Measurements from ENCODE around the gene ACCSL.

The ACCSL gene

DNA sequence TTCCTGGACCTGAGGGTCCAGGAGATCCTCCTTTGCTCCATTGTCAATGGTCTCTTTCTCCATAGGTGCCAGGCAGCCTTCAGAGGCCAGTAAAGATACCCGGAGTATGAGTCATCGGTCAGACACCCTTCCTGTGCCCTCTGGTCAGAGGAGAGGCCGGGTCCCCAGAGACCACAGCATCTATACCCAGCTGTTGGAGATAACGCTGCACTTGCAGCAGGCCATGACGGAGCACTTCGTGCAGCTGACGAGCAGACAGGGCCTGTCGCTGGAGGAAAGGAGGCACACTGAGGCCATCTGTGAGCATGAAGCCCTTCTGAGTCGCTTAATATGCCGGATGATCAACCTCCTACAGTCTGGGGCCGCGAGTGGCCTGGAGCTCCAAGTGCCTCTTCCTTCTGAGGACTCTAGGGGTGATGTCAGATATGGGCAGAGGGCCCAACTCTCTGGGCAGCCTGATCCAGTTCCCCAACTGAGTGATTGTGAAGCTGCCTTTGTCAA, at the start of gene ACCSL:
ACCSL (plus strand) TSS at position 51 of the 501 bp plus-strand sequence; CDS start at position 107, 56 bp downstream.
- DNase-seq, result no peak

DNA sequence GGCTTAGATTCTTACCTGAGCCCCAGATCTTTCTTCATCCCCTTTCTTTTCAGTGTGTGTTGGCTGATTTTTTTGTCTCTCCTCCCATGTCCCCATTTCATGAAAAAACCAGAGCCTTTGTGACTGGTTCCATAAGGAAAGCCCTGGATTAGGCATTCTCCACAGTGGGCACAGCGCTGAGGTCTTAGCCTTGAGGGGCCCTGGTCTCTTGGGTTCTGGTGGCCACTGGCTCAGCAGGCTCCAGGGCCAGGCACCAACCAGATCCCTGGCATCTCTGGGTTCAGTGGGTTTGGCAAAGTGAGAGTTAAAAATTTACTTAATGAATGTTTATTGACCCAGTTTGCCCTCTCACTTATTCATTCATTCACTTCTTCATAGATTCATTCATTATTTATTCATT, 49.5 kb upstream of the ACCSL start:
- no peak for DNase-seq

DNA sequence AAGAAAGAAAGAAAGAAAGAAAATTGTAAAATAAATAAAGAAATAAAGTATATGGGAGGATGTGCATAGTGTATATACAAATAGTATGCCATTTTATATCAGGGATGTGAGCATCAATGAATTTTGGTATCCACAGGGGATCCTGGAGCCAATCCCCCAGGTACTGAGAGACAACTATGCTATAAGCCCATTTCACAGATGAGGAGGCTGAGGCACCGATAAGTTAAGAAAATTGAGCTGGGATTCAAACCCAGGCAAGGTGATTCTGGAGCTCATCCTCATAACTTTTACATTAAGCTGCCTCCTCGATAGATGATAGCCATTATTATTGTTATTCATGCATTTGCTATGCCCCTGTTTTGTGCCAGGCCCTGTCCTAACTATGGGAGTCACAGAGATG, 47.0 kb upstream of the ACCSL start:
- no peak for DNase-seq

DNA sequence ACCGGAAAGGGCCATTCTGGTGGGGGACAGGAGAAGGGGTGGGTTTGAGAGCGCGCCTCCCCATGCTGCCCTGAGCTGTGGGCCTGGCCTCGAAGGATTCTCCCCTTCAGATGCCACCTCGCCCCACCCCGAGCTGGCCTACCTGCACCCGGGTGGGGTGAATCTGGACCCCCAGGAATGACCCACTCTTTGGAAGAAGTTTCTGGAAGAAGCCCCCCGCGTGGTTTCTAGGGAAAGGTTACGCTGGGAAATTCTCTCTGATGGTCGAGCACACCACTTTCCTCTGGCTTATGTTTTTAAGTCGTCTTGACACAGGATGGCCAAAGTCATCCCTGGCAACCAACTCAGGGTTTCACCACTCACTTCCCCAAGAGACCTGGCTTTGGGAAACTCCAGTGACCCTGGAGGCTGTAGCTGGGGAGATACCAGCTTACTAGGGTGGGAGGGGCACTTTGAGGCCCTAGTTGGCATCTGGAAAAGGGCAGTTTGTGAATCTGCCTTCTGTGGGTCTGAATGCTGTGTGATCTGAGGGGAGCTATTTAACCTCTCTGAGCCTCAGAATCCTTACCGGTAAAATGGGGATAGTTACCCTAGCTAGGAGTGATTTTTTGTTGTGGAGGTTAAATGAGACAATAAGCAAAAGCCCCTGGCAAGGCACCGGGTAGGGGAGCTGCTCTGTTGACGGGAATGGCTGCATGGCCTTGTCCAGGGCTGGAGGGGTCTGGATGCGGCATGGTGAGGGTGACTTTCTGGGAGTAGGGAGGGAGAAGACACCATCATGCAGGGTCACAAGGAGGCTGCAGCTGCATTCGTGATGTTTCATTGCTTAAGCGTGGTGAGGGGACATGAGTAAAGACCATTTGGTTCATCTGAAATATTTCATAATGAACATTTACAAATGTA, 45.3 kb upstream of the ACCSL start:
- no peak for DNase-seq

DNA sequence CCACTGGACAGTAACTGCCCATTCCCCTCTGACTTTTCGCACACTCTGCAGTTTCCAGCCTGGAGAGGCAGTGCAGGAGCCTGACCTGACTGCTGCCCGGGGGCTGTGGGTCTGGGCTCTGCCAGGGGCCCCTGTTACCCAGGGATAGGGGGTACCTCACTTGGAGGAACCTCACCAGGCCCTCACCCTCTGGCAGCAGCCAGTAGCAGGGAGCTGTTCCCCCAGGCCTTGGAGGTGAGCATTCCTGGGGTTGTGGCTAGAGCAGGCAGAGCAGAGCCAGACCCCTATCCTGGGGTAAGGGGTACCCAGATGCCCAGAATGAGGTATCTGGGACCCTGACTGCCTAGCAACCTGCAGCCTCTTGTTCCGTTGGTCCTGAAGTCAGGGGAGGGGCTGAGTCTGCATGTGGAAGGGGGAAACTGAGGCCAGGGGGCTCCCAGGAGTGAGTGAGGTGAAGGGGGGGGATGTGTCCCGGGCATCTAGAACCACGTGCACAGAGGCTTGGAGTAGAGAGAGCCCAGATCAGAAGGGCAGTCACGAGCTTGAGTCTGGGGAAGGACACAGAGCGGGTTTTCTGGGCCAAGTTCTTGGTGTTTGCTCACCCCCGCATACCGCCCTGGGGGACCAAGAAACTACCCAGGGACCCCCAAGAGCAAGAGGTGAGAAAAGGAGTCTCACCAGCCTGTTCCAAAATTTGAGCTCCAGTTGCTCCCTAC, 43.9 kb upstream of the ACCSL start:
- DNase-seq, result no peak

DNA sequence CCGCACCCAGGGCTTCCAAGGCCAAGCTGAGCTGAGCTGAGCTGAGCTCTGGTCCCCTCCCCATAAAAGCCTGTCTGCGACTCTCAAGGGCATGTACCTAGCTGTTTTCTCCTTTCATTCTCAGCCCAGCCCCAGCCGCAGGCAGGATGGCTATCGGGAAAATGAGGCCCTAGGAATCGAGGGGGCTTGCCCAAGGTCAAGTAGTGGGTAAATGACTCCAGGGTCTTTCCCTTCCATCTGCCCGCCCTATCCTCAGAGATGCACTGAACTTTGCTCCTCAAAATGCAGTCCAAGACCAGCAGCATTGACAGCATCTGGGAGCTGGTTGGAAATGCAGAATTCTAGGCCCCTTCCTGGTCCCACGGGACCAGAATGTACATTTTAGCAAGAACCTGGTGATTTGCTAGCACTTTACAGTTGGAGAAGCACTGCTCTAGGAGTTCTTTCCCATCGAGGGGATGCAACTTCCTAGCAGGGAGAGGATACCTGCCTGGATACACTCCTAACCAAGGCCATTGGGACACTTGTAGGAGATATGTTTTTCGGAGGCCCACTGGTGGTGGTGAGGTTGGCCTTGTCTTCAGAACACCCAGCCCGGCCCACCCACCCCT, 43.2 kb upstream of the ACCSL start:
- DNase-seq, result no peak

DNA sequence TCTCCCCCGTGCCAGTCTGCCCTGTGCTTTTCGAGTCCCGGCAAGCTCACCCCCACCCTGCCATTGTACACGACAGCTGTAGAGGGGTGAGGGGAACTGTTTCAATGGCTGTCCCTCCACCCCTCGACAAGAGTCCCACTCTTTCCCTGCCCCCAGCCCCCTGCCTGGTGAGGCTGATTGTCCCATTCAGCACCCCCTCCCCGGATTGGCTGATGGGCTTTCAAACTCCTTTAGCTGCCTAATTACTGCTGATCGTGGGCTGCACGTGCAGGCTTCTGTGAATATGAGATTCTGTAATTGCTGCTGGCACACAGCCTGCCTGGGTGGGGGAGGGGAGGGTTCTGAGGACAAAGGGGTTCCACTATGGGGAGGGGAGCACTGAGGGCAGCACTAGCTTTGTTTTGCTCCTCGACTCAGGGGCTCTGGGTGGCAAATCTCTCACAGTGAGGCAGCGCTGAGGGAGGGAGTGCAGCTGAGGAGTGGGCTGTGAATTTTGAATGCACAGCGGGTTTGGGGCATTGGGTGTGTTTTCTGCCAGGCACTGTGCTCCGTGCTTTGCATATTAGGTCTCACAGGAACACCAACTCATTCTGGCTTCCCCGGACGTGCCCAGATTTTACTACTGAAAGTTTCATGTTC, 42.6 kb upstream of the ACCSL start:
- no peak for DNase-seq

DNA sequence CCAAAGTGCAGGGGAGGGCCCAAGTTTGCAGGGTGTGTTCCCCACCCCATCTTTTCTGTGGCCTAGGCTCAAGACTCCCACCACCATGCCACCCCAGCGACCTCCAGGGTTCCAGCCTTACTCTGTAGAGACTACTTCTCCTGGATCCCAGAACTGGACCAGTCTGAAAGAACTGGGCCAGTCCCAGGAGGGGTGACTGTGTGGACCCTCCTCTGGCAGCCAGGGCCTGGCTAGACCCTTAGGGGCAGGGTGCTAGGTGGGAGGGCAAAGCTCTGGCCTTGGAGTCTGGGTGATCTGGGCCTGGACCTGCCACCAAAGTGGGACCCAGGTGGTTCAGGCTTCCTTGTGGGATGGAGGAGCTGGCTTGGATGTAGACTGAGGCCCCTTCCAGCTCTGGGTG, 41.8 kb upstream of the ACCSL start:
- DNase-seq, result no peak

DNA sequence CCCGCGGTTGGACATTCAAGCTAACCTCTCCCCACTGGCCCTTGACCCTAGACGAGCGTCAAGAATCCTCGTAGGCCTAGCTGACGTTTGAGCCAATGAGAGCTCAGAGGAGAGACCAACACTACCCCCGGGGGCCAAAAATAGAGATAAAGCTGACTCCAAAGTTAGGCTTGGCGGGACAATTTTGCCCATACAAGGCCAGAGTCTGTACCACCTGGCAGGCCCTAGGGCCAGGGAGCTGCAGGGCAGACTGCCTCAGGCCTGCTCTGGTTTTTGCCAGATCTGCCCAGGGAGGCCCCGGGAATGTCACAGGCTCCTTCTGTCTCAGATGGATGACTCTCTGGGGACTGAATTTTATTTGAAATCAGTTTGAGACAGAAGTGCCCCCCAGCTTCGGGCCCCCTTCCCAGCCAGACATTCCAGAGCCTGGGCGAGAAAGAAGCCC, 40.8 kb upstream of the ACCSL start:
- no peak for DNase-seq

DNA sequence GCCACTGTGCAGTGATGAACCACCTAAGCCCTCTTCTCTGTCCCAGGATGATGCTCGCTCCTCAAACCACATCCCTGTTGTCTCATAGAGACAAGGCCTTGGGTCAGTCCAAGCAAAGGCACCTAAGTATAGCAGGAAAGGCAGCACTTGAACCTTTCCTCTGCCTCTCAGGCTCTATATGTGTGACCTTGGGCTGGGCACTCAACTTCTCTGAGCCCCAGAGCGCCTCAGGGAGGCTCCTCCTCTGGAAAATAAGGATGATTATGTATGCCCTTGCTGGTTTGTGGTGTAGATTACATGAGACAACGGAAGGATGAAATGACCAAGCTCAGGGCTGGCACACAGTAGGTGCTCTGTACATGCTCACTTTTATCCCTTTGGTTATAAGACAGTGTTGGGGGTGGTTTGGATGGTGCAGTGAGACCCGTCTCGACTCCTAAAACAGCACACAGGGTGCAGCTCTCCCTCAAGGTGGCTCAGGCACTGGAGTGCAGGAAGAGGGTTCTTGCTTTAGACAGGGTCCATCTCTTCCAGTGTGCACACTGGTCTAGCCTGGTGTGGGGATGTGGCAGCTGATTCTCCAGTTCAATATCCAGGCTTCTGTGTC, 40.2 kb upstream of the ACCSL start:
- no peak for DNase-seq

DNA sequence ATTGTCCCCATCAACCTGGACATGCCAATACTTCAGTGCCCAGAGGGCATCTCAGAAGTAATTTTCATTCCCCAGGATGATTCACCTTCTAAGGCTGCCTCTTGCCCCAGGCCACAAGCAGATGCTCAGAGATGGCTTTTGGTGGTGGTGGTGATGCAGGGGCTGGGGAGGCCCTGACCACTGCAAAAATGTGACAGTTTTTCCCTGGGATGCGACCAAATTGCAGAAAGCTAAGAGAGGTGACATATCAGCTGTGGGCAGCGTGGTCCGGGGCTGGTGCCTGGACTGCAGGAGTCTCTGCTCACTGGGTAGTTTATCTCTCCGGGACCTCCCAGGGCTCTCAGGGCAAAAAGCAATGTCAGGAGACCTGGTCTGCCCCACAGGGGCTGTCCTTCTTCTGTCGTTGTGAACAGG, 39.7 kb upstream of the ACCSL start:
- no peak for DNase-seq

DNA sequence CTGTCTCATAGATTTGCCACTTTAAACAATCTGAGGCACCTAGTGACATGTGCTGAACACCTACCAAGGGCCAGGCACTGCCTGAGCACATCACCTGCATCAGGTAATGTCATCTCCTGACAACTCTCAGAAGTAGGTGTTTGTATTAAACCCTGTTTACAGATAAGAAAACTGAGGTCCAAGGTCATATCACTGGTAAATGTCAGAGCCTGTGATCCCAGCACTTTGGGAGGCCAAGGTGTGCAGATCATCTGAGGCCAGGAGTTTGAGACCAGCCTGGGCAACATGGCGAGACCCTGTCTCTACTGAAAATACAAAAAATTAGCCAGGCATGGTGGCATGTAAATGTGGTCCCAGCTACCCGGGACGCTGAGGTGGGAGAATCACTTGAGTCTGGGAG, 39.1 kb upstream of the ACCSL start:
- DNase-seq, result no peak

DNA sequence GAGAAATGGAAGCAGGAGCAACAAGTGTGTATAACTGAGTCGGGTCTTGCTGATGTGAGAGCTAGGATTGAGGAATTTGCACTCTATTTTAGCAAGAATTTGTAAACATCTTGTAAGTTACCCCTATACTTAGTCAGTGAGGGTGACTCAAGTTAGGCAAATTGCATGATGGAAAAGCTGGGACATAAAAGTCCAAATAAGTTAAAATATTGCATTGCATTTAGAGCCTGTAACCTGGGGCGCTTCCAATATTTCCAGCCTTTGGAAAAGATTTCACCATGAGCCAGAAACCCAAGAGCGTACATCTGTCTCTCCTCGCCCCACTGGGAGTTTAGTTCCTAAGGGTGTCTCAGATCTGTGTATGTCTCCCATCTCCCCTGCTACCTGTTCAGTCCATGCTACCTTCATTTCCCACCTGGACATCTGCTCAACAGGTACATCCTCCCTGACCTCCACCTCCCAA, 37.0 kb upstream of the ACCSL start:
- no peak for DNase-seq

DNA sequence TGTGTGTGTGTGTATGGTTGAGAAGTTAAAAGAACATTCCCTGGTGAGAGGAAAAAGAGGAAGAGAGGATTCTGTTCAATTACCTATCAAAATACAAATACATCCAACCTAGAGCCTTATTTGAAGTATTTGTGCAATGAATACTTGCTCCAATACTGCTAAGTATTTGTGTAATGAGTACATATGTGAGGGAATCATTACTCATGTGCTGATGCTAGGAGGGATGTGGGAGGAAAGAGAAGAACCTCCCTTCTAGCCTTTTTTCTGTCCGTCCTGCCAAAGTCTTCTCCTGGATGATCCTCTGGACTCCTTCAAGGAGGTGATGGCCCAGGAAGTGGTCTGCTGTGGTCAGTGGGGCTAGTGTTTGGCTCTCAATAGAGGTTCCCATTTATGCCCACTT, 36.0 kb upstream of the ACCSL start:
- DNase-seq, result no peak

DNA sequence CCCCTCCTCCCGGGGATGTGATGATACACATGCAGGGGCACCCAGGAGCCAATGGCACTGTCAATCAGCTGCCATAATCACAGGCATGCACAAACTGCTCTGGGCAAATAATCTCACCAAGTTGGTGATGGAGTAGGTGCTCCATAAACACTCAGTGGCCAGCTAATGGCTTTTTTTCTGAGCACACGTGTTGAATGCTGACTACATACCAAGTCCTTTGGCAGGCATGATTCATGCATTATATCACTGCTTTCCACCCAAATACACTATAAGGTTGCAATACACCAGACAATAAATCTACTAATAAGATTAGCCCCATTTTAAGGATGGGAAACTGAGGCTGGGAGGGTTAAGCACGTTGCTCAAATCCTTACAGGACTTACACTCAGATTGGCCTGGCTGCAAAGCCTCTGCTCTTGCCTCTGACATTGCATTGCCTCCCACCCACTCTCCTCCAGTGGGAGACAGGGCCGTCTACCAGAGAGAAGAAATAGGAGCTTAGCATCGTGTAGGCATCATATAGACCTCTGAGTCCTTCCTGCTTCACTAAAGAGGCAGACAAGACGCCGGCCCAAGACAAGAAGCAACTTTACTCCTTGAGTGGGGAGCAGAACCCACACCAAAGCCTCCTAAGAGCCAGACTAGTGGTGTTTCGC, 32.7 kb upstream of the ACCSL start:
- no peak for DNase-seq

DNA sequence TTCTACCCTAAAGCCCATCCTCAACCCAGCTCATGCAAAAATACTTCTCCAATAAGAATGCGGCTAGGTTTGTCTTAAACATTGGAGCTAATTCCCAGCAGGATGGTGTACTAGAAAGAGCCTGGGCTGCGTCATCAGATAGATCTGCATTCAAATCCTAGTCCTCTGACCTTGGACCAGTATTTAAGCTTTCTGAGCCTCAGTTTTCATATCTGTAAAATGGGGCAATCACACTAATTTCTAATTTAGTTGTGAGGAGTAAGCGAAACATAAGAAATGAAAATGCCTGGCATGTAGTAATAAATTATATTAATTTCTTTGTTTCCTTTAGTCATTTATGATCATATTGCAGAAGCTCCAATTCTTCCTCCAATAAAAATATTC, 32.2 kb upstream of the ACCSL start:
- DNase-seq, result no peak

DNA sequence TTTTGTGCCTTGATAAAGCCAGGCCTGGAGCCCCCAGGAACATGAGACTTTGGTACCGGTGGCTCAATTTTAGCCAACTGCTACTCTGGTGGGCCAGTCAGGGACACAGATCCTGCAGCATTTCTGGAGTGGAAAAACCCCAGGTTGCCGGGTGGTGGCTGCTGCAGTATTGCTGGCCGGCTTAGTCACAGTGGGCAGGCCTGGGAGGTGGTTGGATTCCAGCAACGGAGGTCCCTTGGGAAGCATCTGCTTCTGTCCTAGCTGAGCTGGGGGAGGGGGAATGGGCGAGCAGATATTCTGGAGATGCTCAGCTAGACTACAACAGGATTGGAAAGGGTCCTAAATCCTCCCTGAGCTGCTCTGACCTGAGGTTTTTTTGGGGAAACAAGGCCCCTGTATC, 31.6 kb upstream of the ACCSL start:
- DNase-seq, result no peak

DNA sequence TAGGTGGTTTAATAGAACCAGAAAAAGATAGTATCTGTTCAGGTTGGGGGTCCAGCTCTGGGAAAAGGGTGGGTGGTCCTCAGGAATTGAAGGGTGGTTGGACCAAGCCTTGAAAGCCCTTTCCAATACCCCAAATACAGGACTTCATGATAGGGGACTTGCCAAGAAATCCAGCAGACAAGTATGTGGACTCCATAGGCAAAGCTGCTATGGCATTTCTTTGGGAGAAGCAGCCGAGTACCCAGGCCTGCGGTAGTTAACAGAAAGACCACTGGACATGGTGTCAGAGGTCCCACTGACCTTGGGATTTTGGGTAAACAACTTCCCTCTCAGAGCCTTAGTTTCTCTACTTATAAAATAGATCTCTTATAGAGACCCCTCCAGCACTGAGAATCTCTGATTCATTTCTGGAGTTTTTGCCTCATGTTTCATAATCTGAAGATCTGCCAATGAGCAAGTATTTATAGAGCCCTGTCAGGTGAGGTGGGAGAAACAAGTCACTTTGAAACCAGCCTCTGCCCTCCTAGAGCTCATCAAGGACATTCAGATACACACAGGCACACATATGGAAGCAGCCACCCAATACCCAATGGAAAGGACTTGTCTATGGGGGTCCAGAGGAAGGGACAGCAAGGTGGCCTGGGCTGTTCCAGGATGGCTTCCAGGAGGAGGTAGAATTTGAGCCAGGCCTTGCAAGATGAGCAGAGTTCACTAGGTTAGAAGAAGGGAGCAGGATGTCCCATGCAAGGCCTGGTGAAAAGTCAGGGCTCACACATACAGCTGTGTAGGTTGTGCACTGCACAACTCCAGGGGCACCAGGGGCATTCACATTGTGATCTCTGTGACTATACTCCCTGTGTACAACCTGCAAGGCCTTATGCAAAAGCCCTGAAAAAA, 31.0 kb upstream of the ACCSL start:
- no peak for DNase-seq

DNA sequence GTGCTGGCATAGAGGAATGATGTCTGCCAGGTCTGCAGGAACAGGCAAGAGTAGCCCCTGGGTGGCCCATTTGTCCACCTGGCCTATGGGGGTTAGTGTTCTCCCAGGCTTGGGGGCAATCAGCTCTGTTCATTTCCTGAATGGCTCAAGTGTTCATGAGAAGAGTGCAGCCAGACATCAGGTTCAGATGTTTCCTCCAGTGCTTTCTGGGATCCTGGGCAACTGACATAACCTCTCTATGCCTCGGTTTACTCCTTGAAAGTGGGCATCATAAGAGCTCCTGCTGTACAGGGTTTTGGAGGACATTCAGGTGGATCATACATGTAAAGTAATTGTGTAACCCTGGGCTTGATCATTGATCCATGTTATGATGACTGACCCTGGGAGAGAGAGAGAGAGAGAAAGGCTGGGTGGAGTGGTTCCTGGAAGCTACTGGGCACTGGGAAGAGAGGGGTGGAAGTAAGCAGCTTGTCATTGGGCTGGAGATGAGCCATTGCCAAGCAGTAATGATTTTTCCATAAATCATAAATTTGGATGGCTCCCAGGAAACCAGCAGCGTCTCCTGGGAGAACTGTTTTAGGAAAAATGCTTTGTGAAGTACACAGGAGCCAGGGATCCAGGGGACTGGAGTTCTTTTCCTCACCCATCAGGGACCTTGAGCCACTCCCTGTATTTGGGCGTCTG, 30.2 kb upstream of the ACCSL start:
- DNase-seq, result no peak

DNA sequence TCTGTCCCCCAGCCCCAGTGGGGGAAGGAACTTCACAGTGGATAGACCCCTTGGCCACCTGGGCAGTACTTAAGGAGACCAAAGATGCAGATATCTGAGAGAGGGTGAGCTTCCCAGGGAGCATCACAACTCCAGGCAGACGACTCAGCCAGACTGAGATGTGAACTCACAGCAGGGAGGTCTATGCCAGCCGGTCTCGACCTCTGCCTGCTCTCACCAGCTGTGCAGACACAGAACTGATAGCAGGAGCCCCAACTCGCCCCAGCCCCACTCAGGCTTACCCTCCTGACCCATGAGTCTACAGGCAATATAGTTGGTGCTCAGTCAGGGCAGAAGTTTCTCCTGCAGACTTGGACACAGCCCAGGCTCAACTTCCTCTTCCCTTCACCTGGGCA, 29.7 kb upstream of the ACCSL start:
- no peak for DNase-seq

Data from activated CD4-positive, alpha-beta T cell treated with anti-CD3 and anti-CD28 coated beads, Interleukin-2, amount 50 U/mL, for 48 hours (primary cell).